Measurements from ENCODE around the gene RIPOR2.

DNA sequence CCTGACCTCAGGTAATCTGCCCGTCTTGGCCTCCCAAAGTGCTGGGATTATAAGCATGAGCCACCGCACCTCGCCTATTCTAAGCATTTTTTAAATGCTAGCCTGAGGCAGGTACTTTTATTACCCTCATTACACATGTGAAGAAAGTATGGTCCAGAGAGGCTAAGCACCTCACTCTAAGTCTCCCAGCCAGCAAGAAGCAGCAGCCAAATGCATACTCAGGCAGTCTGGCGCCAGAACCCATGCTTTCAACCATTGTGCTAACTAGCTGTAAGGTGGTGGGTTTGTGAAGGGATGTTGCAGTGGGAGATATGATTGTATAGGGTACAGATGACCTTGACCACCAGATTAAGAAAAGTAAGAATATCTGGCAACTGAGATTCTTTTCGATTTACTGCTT is 26.1 kb upstream of the RIPOR2 start:
- TF ChIP-seq, protein P1, sequence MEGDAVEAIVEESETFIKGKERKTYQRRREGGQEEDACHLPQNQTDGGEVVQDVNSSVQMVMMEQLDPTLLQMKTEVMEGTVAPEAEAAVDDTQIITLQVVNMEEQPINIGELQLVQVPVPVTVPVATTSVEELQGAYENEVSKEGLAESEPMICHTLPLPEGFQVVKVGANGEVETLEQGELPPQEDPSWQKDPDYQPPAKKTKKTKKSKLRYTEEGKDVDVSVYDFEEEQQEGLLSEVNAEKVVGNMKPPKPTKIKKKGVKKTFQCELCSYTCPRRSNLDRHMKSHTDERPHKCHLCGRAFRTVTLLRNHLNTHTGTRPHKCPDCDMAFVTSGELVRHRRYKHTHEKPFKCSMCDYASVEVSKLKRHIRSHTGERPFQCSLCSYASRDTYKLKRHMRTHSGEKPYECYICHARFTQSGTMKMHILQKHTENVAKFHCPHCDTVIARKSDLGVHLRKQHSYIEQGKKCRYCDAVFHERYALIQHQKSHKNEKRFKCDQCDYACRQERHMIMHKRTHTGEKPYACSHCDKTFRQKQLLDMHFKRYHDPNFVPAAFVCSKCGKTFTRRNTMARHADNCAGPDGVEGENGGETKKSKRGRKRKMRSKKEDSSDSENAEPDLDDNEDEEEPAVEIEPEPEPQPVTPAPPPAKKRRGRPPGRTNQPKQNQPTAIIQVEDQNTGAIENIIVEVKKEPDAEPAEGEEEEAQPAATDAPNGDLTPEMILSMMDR (IDR thresholded peaks at IDR 0.05; ENCODE audit: extremely low read depth in 1 of 2, insufficient read depth in 1 of 2, low read depth in 1 of 2, low read length in 2 of 2) = no peak
- TF ChIP-seq, protein P2, sequence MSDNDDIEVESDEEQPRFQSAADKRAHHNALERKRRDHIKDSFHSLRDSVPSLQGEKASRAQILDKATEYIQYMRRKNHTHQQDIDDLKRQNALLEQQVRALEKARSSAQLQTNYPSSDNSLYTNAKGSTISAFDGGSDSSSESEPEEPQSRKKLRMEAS (IDR thresholded peaks at IDR 0.05; ENCODE audit: insufficient read depth, insufficient read length) = no peak
- TF ChIP-seq JUN (IDR thresholded peaks at IDR 0.05; ENCODE audit: borderline replicate concordance, insufficient read depth, insufficient read length, low read depth) (no peak), POLR2A (IDR thresholded peaks at IDR 0.05; ENCODE audit: low read depth, low read length) (no peak)

Measured in endothelial cell of umbilical vein (primary cell).